Measurements from ENCODE around the gene USP53. TPM values are rescaled to one million over a fixed set of nuclear protein-coding genes. Genes with fewer than 3 reads are reported as not detected.
"Not testable (repeated sequence)": the region's sequence is repeated elsewhere in the genome, so short reads cannot be mapped to it uniquely, and the experiment has no call there.

Gene USP53
- total RNA-seq, 1 donor from 2014 or later = 53.9 TPM

DNA sequence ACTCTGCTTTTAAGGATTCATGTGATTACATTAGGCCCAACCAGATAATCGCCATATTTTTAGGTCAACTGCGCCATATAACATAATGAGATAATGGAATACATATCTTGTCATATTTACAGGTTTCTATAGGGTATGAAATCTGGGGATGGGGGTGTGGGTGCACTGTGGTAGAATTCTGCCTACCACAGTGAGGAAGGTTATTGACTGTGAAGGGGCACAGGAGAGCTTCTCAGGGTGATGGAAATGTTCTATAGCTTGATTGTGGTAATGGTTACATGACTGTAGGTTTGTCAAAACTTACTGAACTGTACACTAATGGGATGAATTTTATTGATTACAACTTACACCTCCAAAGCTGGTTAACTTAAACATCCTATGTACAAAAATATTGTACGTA, 15.9 kb downstream of the USP53 start:
- DNase-seq (ENCODE audit: low spot score) = no peak

DNA sequence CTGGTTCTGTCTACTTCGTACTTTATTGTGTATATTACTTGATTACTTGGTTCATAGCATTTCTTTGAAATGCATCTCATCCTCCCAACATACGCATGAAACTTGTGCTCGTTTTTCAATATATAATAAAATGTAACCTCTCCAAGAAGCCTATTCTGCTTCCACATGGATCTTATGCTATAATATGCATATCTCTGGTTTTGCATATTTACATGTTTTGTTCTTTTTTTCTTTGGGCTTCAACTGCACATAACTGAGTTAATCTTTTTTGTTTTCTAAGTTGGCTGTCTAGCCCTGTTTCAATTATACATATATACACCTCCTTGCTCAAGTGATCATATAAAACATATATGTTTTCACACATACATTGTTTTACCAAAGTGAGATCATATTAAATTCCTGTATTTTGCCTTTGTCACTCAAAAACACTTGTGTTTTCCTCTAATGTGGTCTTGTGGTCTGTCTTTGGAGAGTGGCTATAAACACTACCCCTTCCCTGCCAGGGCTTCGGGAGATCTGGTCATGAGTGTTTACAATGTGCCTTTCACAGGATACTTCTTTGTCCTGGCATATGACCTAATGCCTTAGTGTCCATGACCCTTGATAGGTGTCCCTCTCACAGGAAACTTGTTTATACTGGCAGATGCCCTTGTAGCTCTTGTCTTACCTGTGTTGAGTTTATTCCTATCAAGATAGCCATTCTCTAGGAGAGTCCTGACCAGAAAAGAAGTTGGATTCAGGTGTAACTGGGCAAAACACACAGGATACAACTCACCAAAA, 17.6 kb downstream of the USP53 start:
- DNase-seq (ENCODE audit: low spot score) = no peak

DNA sequence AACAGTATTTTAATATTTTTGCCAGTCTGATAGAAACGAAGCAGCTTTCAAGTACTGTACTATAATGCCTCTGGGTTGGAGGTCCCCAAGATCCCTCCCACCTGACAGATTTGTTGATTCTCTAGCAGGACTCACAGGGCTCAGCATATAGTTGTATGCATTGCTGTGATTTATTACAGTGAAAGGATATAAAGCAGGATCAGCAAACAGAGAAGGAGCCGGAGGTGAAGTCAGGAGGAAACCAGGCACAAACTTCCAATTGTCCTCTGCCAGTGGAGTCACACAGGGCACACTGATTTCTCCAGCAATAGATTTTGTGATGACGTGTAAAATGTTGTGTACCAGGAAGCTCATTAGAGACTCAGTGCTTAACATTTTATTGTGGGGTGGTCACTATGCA, 19.0 kb downstream of the USP53 start:
- DNase-seq (ENCODE audit: low spot score) = no peak

DNA sequence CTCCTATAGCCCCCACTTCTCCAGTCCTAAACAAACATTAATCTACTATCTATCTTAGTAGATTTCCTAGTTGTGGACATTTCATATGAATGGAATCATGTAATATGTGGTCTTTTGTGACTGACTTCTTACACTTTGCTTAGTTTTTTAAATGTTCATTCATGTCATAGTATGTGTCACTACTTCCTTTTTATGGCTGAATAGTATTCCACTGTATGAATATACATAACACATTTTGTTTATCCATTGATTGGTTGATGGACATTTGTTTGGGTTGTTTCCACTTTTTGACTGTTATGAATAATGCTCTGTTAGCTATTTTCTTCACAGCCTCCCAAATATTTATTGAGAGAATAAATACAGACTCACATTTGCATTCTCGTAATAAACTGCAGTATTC, 19.8 kb downstream of the USP53 start:
- no peak for DNase-seq (ENCODE audit: low spot score)

DNA sequence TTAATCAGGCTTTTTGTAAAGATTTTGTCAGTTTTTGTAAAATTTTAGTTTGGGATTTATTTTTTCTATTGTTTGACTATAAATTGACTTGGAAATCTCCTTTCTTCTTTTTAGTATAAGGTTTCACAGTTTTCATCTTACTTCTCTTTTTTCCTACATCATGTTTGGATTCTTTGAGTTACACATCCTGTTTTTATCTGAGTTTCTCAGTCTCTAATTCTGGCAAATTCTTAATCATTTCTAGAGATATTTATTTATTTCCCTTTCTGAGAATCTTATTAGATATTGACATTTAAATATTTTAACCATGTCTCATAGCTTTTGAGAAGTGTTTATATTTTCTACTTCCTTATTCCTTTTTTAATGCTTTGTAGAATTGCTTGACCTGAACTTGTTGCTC, 20.7 kb downstream of the USP53 start:
- no peak for DNase-seq (ENCODE audit: low spot score)

DNA sequence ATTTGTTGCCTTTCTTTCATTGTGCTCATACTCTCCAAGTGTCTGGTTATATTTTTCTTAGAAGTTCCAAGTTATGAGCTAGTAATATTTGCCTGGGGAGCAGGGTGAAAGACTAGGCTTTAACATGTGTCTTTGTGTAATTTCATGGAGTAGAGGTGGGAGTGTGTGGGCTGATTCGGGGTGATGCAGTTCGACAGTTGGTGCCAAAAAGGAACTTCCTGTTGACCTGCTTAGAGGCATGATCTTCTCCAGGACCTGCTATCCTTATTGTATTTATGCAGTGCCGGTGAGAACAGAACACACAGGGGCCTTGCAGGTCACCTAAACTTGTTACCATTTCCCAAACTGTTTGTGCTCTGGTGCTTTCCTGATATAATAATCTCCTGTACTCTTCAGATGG, 21.2 kb downstream of the USP53 start:
- DNase-seq (ENCODE audit: low spot score) = no peak

DNA sequence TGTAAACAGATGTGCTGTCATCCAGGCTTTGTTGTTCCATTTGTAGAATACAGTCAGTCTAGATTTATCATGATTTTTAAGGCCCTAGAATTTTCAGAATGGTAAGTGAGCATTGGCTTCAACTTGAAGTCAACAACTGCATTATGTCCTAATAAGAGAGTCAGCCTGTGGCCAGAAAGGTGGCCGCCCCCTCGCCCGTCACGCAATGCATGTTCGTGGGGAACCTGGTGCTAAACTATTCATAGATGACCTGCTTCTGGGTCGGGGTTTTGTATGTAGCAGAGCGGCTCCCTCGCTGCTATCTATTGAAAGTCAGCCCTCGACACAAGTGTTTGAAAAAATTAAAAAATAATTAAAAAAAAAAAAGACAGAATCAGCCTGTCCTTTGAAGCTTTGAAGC, 24.7 kb downstream of the USP53 start:
- no peak for DNase-seq (ENCODE audit: low spot score)

DNA sequence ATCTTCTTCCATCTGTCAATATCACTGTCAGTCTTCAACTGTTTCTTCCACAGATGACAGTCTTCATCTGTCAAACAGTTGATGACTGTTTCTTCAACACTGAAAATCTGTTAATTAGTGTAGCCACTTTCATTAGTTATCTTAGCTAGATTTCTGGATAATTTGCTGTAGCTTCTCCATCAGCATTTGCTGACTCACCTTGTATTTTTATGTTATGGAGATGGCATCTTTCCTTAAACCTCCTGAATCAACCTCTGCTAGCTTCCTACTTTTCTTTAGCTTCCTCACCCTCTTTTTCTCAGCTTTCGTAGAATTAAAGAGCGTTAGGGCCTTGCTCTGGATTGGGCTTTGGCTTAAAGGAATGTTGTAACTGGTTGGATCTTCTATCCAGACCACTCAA, 25.1 kb downstream of the USP53 start:
- DNase-seq (ENCODE audit: low spot score) = no peak

DNA sequence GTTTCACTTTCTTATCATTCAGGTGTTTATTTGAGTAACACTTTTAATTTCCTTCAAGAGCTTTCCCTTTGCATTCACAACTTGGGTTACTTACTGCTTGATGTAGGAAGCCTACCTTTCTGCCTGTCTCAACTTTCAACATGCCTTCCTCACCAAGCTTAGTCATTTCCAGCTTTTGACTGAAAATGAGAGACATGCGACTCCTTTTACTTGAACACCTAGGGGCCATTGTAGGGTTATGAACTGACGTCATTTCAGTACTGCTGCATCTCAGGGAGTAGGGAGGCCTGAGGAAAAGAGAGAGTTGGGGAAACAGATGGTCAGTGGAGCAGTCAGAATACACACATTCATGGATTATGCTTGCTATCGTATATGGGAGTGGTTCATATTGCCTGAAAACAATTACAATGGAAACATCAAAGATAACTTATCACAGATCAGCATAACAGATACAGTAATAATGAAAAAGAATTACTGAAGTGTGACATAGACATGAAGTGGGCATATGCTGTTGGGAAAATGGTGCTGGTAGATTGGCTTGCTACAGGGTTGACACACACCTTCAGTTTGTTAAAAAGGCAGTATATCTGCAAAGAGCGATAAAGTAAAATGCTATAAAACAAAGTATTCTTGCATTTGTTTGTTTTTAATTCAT, 25.7 kb downstream of the USP53 start:
- no peak for DNase-seq (ENCODE audit: low spot score)

DNA sequence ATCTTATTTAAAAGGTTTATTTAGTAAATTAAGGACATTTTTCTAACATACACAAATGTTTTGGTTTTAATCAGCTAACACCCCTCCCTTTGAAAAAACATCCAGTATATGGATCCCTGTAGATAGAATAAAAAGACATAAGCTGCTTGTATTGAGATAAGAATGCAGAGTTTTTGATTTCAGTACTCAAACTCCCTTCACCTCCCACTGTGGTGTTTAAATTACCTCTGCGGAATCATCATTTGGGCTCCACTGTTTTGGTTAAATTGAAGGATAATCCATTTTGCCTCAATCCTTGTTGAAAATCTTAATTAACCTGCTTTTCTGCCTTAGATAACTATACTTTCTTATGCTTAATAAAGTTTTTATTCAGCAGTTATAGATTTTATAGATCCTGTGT, 27.6 kb downstream of the USP53 start:
- no peak for DNase-seq (ENCODE audit: low spot score)

DNA sequence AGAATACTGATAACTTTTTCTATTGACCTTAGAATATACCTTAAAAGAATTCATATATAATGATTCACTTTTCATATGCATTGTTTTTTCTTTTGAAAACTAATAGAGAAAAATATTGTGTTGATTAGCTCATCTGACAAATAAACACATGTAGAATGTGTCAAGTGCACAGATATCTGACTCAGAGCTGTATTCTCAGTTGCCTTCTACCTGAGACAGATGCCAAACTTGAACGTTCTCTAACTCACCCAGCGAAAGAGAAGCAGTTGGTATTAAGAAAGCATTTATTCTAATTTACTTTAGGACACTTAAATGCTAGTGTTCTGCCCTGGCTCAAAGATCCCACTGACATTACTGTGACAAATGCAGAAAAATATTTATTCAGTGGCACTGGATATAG, 28.1 kb downstream of the USP53 start:
- DNase-seq (ENCODE audit: low spot score) = no peak

DNA sequence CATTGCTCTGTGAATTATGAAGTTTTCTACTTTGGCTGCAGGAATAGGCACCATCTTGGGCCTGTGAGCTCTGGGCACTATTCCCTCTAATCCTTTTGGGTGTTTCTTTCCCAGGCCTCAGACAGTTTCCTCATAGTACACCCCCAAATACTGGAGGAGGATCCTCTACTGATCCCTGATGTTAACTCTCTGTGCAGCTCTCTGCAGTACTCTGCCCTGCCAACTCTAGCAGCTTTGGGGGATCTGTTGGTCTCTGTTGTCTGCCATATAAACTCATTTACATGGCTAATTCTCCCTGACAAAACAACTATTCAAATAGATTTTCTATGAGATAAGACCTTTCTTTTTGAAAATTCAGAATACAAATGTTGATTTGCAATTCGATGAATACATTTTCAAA, 29.9 kb downstream of the USP53 start:
- DNase-seq (ENCODE audit: low spot score) = no peak

DNA sequence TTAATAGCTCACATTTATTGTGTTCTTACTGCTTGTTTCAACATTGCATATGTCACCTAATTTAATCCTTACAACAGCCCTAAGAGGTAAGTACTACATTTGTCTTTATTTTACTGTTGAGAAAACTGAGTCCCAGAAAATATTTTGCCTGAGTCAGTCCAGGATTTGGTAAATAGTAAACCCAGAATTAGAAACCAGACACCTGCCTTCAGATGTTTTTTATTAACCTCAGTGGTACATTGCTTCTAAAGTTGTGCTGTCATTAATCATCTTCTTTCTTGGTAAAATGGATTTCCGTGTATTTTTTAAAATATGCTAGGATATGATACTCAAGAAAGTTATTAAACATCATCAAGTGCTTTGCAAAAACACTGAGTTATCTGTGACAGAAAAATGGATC, 31.4 kb downstream of the USP53 start:
- no peak for DNase-seq (ENCODE audit: low spot score)

DNA sequence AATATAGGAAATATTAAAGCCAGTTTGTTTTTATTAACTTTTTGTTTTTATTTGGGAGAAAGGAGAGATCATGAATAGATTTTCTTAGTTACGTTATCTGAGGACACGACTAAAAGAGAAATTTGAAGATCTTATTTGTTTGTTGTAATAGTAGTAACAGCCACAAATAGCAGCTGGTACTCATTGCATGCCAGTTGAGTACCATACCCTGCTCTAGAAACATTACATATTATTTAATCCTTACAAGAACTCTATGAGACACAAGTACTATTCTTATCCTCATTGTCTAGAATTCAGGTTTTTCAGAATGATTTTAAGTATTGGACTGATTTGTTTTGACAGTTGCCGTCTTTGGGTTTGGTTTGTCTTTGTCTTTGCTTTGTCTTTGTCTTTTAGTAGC, 31.8 kb downstream of the USP53 start:
- no peak for DNase-seq (ENCODE audit: low spot score)

DNA sequence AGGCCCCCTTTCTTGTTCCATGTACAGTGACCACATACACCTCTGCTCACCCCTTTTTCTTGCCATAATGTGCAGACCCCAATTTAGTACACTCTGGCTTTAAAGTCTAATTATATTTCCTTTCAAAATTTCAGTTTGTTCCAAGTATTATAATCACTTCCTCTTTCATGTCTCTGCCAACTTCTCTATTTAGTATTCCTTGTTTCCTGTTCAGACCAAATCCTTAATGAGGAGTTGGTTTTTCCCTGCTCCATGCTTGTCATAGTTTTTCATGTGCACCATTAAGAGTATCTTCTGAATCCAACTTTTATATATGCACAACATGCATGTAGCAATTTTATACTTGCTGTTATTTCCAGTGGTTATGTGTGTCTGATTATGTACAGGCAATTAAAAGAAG, 32.3 kb downstream of the USP53 start:
- DNase-seq (ENCODE audit: low spot score) = no peak

DNA sequence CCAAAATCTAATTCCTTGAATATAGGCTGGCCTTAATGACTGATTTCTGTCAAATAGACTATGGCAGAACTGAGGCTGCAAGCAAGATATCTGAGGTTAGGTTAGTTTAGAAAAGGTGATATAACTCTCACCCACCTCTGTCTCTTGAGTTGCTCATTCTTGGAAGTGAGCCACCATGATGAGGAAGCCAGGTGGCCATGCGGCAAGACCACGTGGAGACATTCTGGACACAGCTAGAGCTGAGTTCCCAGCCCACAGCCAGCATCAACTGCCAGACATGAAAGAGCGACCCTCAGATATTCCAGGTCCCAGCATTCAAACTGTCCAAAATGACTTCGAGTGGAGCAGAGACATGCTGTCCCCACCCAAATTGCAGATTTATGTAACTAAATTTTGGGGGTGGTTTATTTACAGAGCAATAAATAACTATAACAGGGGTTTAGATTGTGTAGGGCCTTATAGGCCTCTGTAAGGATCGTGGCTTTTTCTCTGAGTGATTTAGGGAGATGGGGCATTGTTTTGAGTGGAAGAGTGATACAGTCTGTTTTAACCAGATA, 33.7 kb downstream of the USP53 start:
- no peak for DNase-seq (ENCODE audit: low spot score)

DNA sequence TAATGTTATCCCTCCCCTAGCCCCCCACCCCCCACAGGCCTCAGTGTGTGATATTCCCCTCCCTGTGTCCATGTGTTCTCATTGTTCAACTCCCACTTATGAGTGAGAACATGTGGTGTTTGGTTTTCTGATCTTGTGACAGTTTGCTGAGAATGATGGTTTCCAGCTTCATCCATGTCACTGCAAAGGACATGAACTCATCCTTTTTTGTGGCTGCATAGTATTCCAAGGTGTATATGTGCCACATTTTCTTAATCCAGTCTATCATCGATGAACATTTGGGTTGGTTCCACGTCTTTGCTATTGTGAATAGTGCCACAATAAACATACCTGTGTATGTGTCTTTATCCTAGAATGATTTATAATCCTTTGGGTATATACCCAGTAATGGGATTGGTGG, 38.5 kb downstream of the USP53 start:
- not testable (repeated sequence) for DNase-seq (ENCODE audit: low spot score)

DNA sequence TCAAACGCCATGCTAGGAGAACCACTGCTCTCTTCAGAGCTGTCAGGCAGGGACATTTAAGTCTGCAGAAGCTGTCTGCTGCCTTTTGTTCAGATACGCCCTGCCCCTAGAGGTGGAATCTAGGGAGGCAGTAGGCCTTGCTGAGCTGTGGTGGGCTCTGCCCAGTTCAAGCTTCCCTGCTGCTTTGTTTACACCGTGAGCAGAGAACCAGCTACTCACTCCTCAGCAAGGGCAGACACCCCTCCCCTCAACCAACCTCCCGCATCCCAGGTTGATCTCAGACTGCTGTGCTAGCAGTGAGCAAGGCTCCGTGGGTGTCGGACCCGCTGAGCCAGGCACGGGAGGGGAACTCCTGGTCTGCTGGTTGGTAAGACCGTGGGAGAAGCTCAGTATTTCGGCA, 42.7 kb downstream of the USP53 start:
- not testable (repeated sequence) for DNase-seq (ENCODE audit: low spot score)

DNA sequence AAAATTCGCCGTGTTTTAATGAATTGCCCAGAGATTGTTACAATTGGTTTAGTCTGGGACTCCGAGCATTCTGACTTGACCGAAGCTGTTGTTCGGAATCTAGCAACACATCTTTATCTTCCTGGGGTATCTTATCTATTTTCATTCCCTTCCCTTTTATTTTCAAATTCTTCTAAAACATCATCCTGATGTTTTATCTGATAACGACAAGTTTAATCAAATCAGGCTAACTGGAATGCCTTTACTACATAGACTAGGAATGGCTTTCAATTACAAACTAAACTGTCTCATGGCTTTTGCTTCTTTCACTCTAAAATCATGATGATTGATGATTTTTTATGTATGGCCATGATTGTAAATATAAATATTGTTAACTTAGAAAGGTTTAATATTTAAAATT, 48.0 kb downstream of the USP53 start:
- DNase-seq (ENCODE audit: low spot score) = no peak

DNA sequence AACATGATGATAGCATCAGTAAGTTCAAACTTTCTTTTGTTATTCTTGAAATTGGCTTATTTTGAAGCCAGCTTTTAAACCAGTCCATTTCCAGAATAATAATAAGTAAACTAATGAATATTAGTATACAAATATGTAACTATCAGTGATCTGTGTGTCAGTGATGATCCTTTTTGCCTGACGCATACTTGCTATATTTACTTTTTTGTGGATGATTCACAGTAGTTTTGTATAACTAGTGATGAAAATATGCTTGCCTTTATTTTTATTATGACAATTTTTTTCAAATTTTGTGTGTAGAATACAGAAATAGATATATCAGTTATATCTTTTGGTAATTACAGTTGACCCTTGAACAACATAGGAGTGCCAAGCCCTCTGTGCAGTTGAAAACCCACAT, 49.5 kb downstream of the USP53 start:
- no peak for DNase-seq (ENCODE audit: low spot score)

DNA sequence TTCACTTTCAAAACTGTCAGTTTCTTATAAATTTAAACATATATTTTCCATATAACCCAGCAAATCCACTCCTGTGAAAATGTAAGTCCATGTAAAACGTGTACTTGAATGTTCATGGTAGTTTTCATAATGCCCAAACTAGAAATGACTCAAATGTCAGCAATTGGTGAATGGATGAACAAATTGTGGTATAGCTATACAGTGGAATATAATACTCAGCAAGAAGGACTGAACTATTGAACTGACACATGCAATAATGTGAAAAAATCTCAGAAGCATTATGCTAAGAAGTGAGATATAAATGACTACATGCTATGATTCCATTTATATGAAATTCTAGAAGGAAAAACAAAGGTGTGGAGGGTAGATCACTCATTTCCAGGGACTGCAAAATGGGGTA, 52.2 kb downstream of the USP53 start:
- DNase-seq (ENCODE audit: low spot score) = no peak

DNA sequence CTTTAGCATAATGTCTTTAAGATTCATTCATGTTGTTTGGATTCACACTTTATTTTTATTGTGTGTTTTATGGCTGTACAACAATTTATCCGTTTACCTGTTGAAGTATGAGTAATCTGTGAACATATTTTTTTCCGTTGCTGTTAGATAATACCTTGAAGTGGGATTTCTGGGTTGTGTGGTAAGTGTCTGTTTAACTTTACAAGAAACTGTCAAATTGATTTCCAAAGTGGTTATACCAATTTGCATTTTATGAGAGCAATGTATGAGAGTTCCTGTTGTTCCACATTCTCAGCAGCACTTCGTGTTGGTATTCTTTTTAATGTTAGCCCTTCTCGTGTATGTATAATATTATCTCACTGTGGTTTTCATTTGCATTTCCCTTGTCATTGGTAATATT, 53.6 kb downstream of the USP53 start:
- no peak for DNase-seq (ENCODE audit: low spot score)

DNA sequence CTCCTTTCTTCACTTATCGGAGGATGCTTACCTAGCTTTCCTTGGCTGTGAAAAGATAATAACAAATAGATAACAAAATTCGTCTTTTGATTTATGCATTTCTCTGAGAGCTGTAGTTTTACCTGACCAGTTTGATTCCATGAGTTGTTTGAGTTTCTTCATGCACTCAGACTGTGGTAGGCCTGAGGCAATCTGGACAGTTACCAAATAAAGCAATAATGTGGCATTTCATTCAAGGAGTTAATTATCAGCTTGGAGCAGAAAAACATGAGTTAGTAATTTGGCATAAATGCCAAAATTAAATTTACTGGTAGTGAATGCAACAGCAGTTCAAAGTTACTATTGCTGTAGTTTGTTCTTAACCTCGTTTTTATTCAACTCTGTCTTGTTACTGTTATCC, 56.0 kb downstream of the USP53 start:
- DNase-seq (ENCODE audit: low spot score) = no peak
